Liver (tissue), 9 donors: Measurements from ENCODE around the gene ARVCF. TPM values are rescaled to one million over a fixed set of nuclear protein-coding genes. Genes with fewer than 3 reads are reported as not detected.

Source experiments
- DNase-seq: peaks from one replicate; pipeline ENCODE4 v3.0.0-alpha.2; 2017; ENCODE audit warnings: low spot score
- H3K27ac ChIP-seq, 2 donors: one replicate each; pipeline ENCODE4 v1.7.0; 2013; ENCODE audit warnings: inconsistent platforms in 2 of 2, low read length in 2 of 2, control low read depth in 1 of 2, low read depth in 1 of 2, mild to moderate bottlenecking in 1 of 2
- H3K27me3 ChIP-seq, 4 donors: one replicate each; pipeline versions ENCODE4 v1.6.1 to v1.7.0; 2013; ENCODE audit warnings: low read length in 3 of 4, inconsistent platforms in 1 of 4, mild to moderate bottlenecking in 1 of 4, moderate library complexity in 1 of 4; ENCODE audit not compliant: control insufficient read depth in 4 of 4, insufficient read depth in 4 of 4
- H3K36me3 ChIP-seq, 4 donors: one replicate each; pipeline versions ENCODE4 v1.6.1 to v1.7.0; 2013; ENCODE audit warnings: low read length in 3 of 4, mild to moderate bottlenecking in 3 of 4, low read depth in 1 of 4, moderate library complexity in 1 of 4; ENCODE audit not compliant: control insufficient read depth in 4 of 4, insufficient read depth in 3 of 4
- H3K4me1 ChIP-seq, 4 donors: one replicate each; pipeline versions ENCODE4 v1.6.1 to v1.7.0; 2013; ENCODE audit warnings: low read length in 3 of 4, mild to moderate bottlenecking in 3 of 4, moderate library complexity in 1 of 4; ENCODE audit not compliant: control insufficient read depth in 4 of 4, insufficient read depth in 4 of 4
- H3K4me3 ChIP-seq, 3 donors: one replicate each; pipeline versions ENCODE4 v1.6.1 to v1.7.0; 2013; ENCODE audit warnings: low read length in 3 of 3, control low read depth in 1 of 3, low read depth in 1 of 3, mild to moderate bottlenecking in 1 of 3
- H3K9ac ChIP-seq, 2 donors: one replicate each; pipeline ENCODE4 v1.7.0; 2013; ENCODE audit warnings: low read length in 2 of 2, mild to moderate bottlenecking in 2 of 2, moderate library complexity in 2 of 2, control low read depth in 1 of 2, low read depth in 1 of 2
- H3K9me3 ChIP-seq, 4 donors: one replicate each; pipeline versions ENCODE4 v1.6.1 to v1.7.0; 2013; ENCODE audit warnings: low read length in 3 of 4; ENCODE audit not compliant: control insufficient read depth in 4 of 4
- EGR1 ChIP-seq, 2 donors: IDR thresholded peaks; 2 replicates each; pipeline ENCODE4 v1.6.1; 2016 to 2018; ENCODE audit warnings: antibody characterized with exemption in 2 of 2, low read depth in 2 of 2
- FOXA1 ChIP-seq: IDR thresholded peaks from 2 replicates; pipeline ENCODE4 v1.6.1; 2016; ENCODE audit warnings: antibody characterized with exemption
- FOXA2 ChIP-seq: IDR thresholded peaks from 2 replicates; pipeline ENCODE4 v1.6.1; 2016; ENCODE audit warnings: antibody characterized with exemption
- HNF4A ChIP-seq, 2 donors: conservative IDR thresholded peaks; 2 replicates each; pipeline ENCODE4 v1.6.1; 2016; ENCODE audit warnings: antibody characterized with exemption in 2 of 2, mild to moderate bottlenecking in 2 of 2
- RAD21 ChIP-seq, 2 donors: IDR thresholded peaks; 2 replicates each; pipeline ENCODE4 v1.6.1; 2016; ENCODE audit warnings: antibody characterized with exemption in 2 of 2, mild to moderate bottlenecking in 2 of 2
- RXRA ChIP-seq, 2 donors: IDR thresholded peaks; 2 replicates each; pipeline ENCODE4 v1.6.1; 2017 to 2018; ENCODE audit warnings: antibody characterized with exemption in 2 of 2, mild to moderate bottlenecking in 1 of 2
- SP1 ChIP-seq: IDR thresholded peaks from 2 replicates; pipeline ENCODE4 v1.6.1; 2018; ENCODE audit warnings: antibody characterized with exemption, mild to moderate bottlenecking
- TAF1 ChIP-seq: conservative IDR thresholded peaks from 2 replicates; pipeline ENCODE4 v1.6.1; 2016; ENCODE audit warnings: antibody characterized with exemption, mild to moderate bottlenecking
- YY1 ChIP-seq: IDR thresholded peaks from 2 replicates; pipeline ENCODE4 v1.6.1; 2016; ENCODE audit warnings: antibody characterized with exemption, mild to moderate bottlenecking
- WGBS: extraction: QIAGEN DNeasy Blood & Tissue Kit; methylation state at CpG from one replicate; pipeline ENCODE4 v1.1.7; 2013; 5-methylcytosine and 5-hydroxymethylcytosine counted together
- polyA plus RNA-seq, 2 donors: library from polyadenylated mRNA; stranded (reverse) in 1 of 2; unstranded in 1 of 2; fragments of 200-250 nt in 1 of 2; fragments of >200 nt in 1 of 2; fragmentation: Nextera tagmentation in 1 of 2; extraction: Ambion mirVana in 1 of 2; gene quantifications; one replicate each; pipeline versions ENCODE4 v1.2.1 to v1.2.3, GENCODE V29; 2013 to 2015
- total RNA-seq, 2 donors: library from RNA; depleted of rRNA; stranded (reverse); fragments of >200 nt; gene quantifications; one replicate each; pipeline ENCODE4 v1.2.3, GENCODE V29; 2014
- TF ChIP-seq, protein P1 (sequence below): IDR thresholded peaks from 2 replicates; pipeline ENCODE4 v1.6.1; 2016; ENCODE audit warnings: antibody characterized with exemption
- TF ChIP-seq, protein P2 (sequence below): IDR thresholded peaks from 2 replicates; pipeline ENCODE4 v1.6.1; 2016; ENCODE audit warnings: antibody characterized with exemption
- TF ChIP-seq, protein P3 (sequence below): IDR thresholded peaks from 2 replicates; pipeline ENCODE4 v1.6.1; 2016; ENCODE audit warnings: antibody characterized with exemption, mild to moderate bottlenecking
- TF ChIP-seq, protein P4 (sequence below): fragments of 150-350 bp; IDR thresholded peaks from 2 replicates; pipeline ENCODE4 v1.5.1; 2017; ENCODE audit warnings: improper control_type of control experiment, low read depth, low read length; ENCODE audit not compliant: missing input control
- donor health status: healthy.
- donor health status: healthy.
- donor health status: healthy.
- donor health status: healthy.
- donor health status: healthy.

ARVCF gene
- total and polyA plus RNA-seq, 4 donors, result 3.8 to 48.8 (median 26.1) TPM

DNA sequence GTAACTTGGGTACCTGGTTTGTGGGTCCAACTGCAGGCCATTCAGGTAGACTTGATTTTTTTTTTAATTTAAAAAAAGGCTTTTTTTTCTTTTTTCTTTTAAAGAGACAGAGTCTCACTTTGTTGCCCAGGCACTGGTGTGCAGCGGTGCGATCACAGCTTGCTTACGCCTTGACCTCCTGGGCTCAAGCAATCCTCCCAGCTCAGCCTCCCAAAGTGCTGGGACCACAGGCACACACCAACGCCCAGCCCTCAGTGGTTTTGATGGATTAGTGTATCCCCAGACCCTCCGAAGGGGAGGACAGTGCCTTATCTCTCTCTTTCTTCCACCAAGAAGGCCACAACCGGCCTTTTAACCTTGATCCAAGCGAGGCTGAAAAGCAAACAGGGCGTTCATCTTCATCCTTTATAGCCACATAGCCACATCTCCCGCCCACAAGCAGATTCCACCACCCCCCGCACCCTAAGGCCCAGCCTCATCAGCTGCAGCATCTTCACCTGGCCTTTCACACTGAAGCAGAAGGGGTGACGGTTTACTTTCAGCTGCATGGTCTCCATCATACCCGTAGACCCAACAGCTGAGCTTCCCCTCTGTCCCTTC, 92.6 kb downstream of the ARVCF start:
- Histone ChIP-seq H3K9me3 (no peaks in the 10 kb centered on the region), H3K36me3 (peaks cover 3 to 4% (median 3%) of the 10 kb centered on the region in 4 donors), H3K4me1 (no peaks in the 10 kb centered on the region), H3K27ac (no peak overlapping the region), H3K9ac (no peak overlapping the region), H3K27me3 (no peaks in the 10 kb centered on the region), H3K4me3 (no peak overlapping the region)
- 90% methylated on average over 12 of the region's 12 CpGs for WGBS
- DNase-seq, result no peak
- TF ChIP-seq, protein P1, sequence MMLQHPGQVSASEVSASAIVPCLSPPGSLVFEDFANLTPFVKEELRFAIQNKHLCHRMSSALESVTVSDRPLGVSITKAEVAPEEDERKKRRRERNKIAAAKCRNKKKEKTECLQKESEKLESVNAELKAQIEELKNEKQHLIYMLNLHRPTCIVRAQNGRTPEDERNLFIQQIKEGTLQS, result no peak
- TF ChIP-seq FOXA2 (no peak), SP1 (no peak), YY1 (no peak), RXRA (IDR thresholded peaks at IDR 0.05) (no peak), EGR1 (IDR thresholded peaks at IDR 0.05; ENCODE audit: low read depth in 2 of 2) (no peak), FOXA1 (no peak), RAD21 (IDR thresholded peaks at IDR 0.05) (no peak)
- TF ChIP-seq, protein P2, sequence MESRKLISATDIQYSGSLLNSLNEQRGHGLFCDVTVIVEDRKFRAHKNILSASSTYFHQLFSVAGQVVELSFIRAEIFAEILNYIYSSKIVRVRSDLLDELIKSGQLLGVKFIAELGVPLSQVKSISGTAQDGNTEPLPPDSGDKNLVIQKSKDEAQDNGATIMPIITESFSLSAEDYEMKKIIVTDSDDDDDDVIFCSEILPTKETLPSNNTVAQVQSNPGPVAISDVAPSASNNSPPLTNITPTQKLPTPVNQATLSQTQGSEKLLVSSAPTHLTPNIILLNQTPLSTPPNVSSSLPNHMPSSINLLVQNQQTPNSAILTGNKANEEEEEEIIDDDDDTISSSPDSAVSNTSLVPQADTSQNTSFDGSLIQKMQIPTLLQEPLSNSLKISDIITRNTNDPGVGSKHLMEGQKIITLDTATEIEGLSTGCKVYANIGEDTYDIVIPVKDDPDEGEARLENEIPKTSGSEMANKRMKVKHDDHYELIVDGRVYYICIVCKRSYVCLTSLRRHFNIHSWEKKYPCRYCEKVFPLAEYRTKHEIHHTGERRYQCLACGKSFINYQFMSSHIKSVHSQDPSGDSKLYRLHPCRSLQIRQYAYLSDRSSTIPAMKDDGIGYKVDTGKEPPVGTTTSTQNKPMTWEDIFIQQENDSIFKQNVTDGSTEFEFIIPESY, result no peak
- TF ChIP-seq, protein P3, sequence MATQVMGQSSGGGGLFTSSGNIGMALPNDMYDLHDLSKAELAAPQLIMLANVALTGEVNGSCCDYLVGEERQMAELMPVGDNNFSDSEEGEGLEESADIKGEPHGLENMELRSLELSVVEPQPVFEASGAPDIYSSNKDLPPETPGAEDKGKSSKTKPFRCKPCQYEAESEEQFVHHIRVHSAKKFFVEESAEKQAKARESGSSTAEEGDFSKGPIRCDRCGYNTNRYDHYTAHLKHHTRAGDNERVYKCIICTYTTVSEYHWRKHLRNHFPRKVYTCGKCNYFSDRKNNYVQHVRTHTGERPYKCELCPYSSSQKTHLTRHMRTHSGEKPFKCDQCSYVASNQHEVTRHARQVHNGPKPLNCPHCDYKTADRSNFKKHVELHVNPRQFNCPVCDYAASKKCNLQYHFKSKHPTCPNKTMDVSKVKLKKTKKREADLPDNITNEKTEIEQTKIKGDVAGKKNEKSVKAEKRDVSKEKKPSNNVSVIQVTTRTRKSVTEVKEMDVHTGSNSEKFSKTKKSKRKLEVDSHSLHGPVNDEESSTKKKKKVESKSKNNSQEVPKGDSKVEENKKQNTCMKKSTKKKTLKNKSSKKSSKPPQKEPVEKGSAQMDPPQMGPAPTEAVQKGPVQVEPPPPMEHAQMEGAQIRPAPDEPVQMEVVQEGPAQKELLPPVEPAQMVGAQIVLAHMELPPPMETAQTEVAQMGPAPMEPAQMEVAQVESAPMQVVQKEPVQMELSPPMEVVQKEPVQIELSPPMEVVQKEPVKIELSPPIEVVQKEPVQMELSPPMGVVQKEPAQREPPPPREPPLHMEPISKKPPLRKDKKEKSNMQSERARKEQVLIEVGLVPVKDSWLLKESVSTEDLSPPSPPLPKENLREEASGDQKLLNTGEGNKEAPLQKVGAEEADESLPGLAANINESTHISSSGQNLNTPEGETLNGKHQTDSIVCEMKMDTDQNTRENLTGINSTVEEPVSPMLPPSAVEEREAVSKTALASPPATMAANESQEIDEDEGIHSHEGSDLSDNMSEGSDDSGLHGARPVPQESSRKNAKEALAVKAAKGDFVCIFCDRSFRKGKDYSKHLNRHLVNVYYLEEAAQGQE, result no peak

DNA sequence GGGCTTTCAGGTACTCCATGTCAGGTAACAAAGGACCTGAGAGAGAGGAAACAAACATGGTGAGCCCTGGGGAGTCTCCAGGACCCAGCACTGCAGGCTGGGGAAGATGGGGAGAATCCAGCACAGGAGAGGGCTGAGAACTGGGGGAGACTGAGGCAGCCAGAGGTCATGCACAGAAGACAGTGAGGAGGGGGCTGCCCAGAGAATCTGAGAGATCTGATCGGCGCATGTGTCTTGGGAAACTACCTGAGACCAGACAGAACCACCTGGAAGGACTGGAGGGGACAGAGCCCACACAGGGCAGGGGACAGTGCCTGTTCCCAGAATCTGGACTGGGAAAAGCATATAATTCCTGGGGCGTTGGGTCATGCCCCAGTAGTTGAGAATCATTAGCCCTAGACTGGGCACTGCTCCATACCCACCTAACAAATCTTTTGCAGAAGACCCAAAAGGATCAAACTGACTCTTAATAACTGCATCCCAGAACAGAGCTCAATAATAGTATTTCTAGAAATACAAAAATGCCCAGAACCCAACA, 95.0 kb downstream of the ARVCF start:
- Histone ChIP-seq H3K9ac (no peak overlapping the region), H3K27ac (no peak overlapping the region), H3K9me3 (no peaks in the 10 kb centered on the region), H3K4me1 (no peaks in the 10 kb centered on the region), H3K4me3 (no peak overlapping the region), H3K36me3 (peaks cover 10 to 24% (median 16%) of the 10 kb centered on the region in 4 donors), H3K27me3 (no peaks in the 10 kb centered on the region)
- WGBS, result 62% methylated on average over 3 of the region's 3 CpGs
- TF ChIP-seq, protein P3, result no peak
- no peak for TF ChIP-seq SP1
- no peak for TF ChIP-seq TAF1
- peak in 1 of 2 donors; percentile 9 for TF ChIP-seq HNF4A (conservative IDR thresholded peaks at IDR 0.05)
- TF ChIP-seq, protein P2, result no peak
- TF ChIP-seq, protein P1, result no peak
- no peak for TF ChIP-seq FOXA1
- TF ChIP-seq, protein P4, sequence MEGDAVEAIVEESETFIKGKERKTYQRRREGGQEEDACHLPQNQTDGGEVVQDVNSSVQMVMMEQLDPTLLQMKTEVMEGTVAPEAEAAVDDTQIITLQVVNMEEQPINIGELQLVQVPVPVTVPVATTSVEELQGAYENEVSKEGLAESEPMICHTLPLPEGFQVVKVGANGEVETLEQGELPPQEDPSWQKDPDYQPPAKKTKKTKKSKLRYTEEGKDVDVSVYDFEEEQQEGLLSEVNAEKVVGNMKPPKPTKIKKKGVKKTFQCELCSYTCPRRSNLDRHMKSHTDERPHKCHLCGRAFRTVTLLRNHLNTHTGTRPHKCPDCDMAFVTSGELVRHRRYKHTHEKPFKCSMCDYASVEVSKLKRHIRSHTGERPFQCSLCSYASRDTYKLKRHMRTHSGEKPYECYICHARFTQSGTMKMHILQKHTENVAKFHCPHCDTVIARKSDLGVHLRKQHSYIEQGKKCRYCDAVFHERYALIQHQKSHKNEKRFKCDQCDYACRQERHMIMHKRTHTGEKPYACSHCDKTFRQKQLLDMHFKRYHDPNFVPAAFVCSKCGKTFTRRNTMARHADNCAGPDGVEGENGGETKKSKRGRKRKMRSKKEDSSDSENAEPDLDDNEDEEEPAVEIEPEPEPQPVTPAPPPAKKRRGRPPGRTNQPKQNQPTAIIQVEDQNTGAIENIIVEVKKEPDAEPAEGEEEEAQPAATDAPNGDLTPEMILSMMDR, result no peak
- DNase-seq, result no peak
